Upper lobe of right lung (tissue), 1 donor: ENCODE measurements around the gene GNAL. TPM values are rescaled to one million over a fixed set of nuclear protein-coding genes. Genes with fewer than 3 reads are reported as not detected.

Experiments
- ATAC-seq: fragments of 200-7000 bp; cut with Tn5 transposase; one replicate; pipeline ENCODE4 v1.9.1; 2020; ENCODE audit warnings: mild to moderate bottlenecking, moderate library complexity
- DNase-seq: peaks from one replicate; pipeline ENCODE4 v3.0.0-alpha.2; 2020
- H3K27ac ChIP-seq: fragments of 200-600 bp; one replicate; pipeline ENCODE4 v1.8.0; 2022
- H3K27me3 ChIP-seq: fragments of 200-600 bp; one replicate; pipeline ENCODE4 v1.8.0; 2022; ENCODE audit warnings: mild to moderate bottlenecking
- H3K36me3 ChIP-seq: fragments of 200-600 bp; one replicate; pipeline ENCODE4 v1.8.0; 2022
- H3K4me1 ChIP-seq: fragments of 200-600 bp; one replicate; pipeline ENCODE4 v1.8.0; 2022
- H3K4me3 ChIP-seq: fragments of 200-600 bp; one replicate; pipeline ENCODE4 v1.8.0; 2022; ENCODE audit warnings: mild to moderate bottlenecking
- H3K9me3 ChIP-seq: fragments of 200-600 bp; one replicate; pipeline ENCODE4 v1.8.0; 2022
- intact Hi-C: fragments of 100-400 bp; cut with DNase I; formaldehyde crosslinking; loops from one replicate; pipeline ENCODE4 v1.11.0; 2022
- total RNA-seq: library from RNA; stranded (reverse); fragmentation: NEBNext Ultra II Directional; extraction: Animal tissue kit (Norgen Biotek cat#: 25700); gene quantifications from one replicate; pipeline ENCODE4 v1.2.1, GENCODE V29; 2021
- TF ChIP-seq, protein P1 (sequence below): fragments of 200-600 bp; IDR thresholded peaks from one replicate; pipeline ENCODE4 v1.8.0; 2022; ENCODE audit warnings: antibody characterized with exemption
- donor health status: DM: no; HTN: yes; CAD: no; lungs with severe emphysema.

GNAL gene
- total RNA-seq, 1 donor from 2014 or later, result 4.3 TPM

- H3K4me1 ChIP-seq, result no peaks in the 10 kb centered on the region
- TF ChIP-seq, protein P1, sequence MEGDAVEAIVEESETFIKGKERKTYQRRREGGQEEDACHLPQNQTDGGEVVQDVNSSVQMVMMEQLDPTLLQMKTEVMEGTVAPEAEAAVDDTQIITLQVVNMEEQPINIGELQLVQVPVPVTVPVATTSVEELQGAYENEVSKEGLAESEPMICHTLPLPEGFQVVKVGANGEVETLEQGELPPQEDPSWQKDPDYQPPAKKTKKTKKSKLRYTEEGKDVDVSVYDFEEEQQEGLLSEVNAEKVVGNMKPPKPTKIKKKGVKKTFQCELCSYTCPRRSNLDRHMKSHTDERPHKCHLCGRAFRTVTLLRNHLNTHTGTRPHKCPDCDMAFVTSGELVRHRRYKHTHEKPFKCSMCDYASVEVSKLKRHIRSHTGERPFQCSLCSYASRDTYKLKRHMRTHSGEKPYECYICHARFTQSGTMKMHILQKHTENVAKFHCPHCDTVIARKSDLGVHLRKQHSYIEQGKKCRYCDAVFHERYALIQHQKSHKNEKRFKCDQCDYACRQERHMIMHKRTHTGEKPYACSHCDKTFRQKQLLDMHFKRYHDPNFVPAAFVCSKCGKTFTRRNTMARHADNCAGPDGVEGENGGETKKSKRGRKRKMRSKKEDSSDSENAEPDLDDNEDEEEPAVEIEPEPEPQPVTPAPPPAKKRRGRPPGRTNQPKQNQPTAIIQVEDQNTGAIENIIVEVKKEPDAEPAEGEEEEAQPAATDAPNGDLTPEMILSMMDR, result no peak
- H3K4me3 ChIP-seq, result no peak overlapping the region
- intact Hi-C loops, result no loop called here
- no peak overlapping the region for H3K27ac ChIP-seq
- H3K9me3 ChIP-seq, result no peaks in the 10 kb centered on the region
- DNase-seq, result no peak
- no peak for ATAC-seq
- no peaks in the 10 kb centered on the region for H3K36me3 ChIP-seq
- no peaks in the 10 kb centered on the region for H3K27me3 ChIP-seq
These were observed 30.0 kb downstream of the GNAL start for GRCh38 chr18:11719050-11719449.

DNA sequence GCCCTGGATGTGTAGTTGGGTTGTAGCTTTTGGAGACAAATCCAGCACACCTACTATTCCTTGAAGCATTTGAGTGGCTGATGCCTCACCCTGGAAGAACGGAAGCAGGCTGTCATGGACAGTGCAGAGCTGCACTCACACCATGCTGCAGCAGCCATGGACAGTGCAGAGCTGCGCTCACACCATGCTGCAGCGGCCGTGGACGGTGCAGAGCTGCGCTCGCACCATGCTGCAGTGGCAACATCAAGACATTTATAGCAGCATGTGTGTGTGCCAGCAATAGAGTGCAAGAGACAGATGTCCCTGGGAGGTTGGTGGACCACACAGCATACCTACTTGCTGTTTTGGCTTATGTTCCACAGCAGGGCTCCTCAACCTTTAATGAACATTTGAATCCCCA lies 30.6 kb downstream of the GNAL start:
- H3K27me3 ChIP-seq, result no peaks in the 10 kb centered on the region
- intact Hi-C loops, result no loop called here
- TF ChIP-seq, protein P1, result no peak

GRCh38 chr18:11721720-11722119 lies 32.7 kb downstream of the GNAL start:
- H3K27me3 ChIP-seq, result no peaks in the 10 kb centered on the region
- H3K9me3 ChIP-seq, result no peaks in the 10 kb centered on the region
- H3K36me3 ChIP-seq, result no peaks in the 10 kb centered on the region
- intact Hi-C loops, result no loop called here
- DNase-seq (no peak), ATAC-seq (no peak)
- H3K4me3 ChIP-seq, result no peak overlapping the region
- H3K27ac ChIP-seq, result no peak overlapping the region
- no peaks in the 10 kb centered on the region for H3K4me1 ChIP-seq
- TF ChIP-seq, protein P1, result no peak

More for the DNA sequence above, 30.6 kb downstream of the GNAL start:
- Histone ChIP-seq H3K4me3 (no peak overlapping the region), H3K9me3 (no peaks in the 10 kb centered on the region), H3K27ac (no peak overlapping the region), H3K36me3 (no peaks in the 10 kb centered on the region), H3K4me1 (no peaks in the 10 kb centered on the region)
- DNase-seq (no peak), ATAC-seq (peak; percentile 35)

DNA sequence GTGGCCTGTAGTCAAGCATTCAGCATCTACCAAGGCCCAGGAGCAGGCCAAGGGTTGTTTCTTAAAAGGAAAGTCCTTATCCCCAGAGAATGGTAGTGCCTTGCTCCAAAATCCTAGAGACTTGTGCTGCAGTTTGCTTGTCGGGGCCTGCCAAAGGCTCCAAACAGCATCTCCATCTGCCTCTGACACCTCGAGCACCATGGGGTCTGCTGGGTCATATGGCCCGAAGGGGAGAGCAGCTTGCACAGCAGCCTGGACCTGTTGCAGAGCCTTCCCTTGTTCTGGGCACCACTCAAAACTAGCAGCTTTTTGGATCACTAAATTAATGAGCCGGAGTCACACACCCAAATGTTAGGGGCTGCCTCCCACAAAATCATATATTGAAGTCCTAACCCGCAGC lies 35.7 kb downstream of the GNAL start:
- TF ChIP-seq, protein P1, result no peak
- Histone ChIP-seq H3K4me3 (no peak overlapping the region), H3K27ac (no peak overlapping the region), H3K27me3 (no peaks in the 10 kb centered on the region), H3K9me3 (no peaks in the 10 kb centered on the region), H3K36me3 (no peaks in the 10 kb centered on the region), H3K4me1 (no peaks in the 10 kb centered on the region)
- ATAC-seq, result no peak
- intact Hi-C loops, result no loop called here
- DNase-seq, result no peak

- no peak overlapping the region for H3K4me3 ChIP-seq
- peaks cover 5% of the 10 kb centered on the region for H3K27me3 ChIP-seq
- no peaks in the 10 kb centered on the region for H3K9me3 ChIP-seq
- H3K27ac ChIP-seq, result no peak overlapping the region
- ATAC-seq, result no peak
- H3K4me1 ChIP-seq, result no peaks in the 10 kb centered on the region
- H3K36me3 ChIP-seq, result no peaks in the 10 kb centered on the region
- TF ChIP-seq, protein P1, result no peak
- intact Hi-C loops, result no loop called here
- no peak for DNase-seq
These were observed 37.5 kb downstream of the GNAL start for GRCh38 chr18:11726556-11726955.

DNA sequence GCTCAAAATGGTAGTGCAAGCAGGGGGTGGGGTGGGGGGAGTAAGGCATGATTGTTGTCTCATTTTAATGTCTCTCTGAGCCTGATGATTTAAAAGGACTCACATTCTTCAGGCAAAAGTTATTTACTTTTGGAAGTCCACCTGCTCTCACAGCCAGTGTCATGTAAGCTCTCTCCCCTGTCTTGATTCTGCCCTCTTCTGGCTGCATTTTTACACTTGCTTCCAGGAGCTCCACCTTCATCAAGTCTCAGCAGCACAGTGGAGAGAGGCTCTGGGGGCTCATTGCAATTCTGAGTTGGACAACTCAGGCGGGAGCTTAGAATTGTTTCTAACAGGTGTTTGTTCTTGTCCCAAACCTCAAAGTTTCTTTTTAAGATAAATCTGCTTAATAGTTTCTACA lies 39.2 kb downstream of the GNAL start:
- H3K4me3 ChIP-seq, result no peak overlapping the region
- peaks cover 5% of the 10 kb centered on the region for H3K27me3 ChIP-seq
- DNase-seq, result no peak
- H3K27ac ChIP-seq, result no peak overlapping the region
- H3K36me3 ChIP-seq, result no peaks in the 10 kb centered on the region
- intact Hi-C loops, result no loop called here
- no peak for ATAC-seq
- TF ChIP-seq, protein P1, result no peak
- no peaks in the 10 kb centered on the region for H3K9me3 ChIP-seq
- H3K4me1 ChIP-seq, result no peaks in the 10 kb centered on the region
